Brain microvascular endothelial cell (primary cell): Measurements from ENCODE around the gene TMEM219.
A peak's percentile ranks its signal among the peaks of the same experiment; 100 is the strongest.

Experiments used
- DNase-seq: peaks from one replicate; pipeline ENCODE4 v3.0.0-alpha.2; 2020
- H3K27ac ChIP-seq: fragments of 250-450 bp; sonication (Bioruptor Pico); 2 replicates; pipeline ENCODE4 v1.5.1; 2020; ENCODE audit warnings: mild to moderate bottlenecking, moderate library complexity
- H3K27me3 ChIP-seq: fragments of 250-450 bp; sonication (Bioruptor Pico); replicated peaks from 2 replicates; pipeline ENCODE4 v1.5.1; 2020; ENCODE audit warnings: mild to moderate bottlenecking
- H3K36me3 ChIP-seq: fragments of 250-450 bp; sonication (Bioruptor Pico); replicated peaks from 2 replicates; pipeline ENCODE4 v1.5.1; 2020; ENCODE audit warnings: mild to moderate bottlenecking
- H3K4me3 ChIP-seq: 2 replicates; pipeline ENCODE4 v1.5.1; 2011; ENCODE audit warnings: low read depth, mild to moderate bottlenecking, control low read depth, low read length, moderate library complexity
- in situ Hi-C: cut with HindIII; loops from 2 replicates; pipeline ENCODE4 v1.10.0; 2017; ENCODE audit warnings: low sequenced_read_pairs, low pct_ligation_motif_present
- TF ChIP-seq, protein P1 (sequence below): IDR thresholded peaks from 2 replicates; pipeline ENCODE4 v1.5.1; 2011; ENCODE audit warnings: low read depth, mild to moderate bottlenecking, moderate library complexity, low read length, control low read depth, inconsistent platforms; ENCODE audit errors: missing control alignments

The TMEM219 gene

DNA sequence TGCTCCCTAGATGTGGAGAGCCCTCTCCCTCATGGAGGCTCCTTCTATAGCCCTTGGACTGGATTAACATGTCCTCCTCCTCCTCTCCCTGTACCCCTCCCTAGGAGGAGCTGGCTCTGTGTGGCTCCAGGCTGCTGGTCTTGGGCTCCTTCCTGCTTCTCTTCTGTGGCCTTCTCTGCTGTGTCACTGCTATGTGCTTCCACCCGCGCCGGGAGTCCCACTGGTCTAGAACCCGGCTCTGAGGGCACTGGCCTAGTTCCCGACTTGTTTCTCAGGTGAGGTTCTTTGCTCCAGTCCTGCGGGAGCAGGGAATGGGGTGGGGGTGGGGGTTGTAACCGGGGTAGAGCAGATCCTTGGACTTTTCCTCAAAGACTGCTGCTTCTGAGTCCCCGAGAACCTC lies 9.4 kb downstream of the TMEM219 start:
- no peak overlapping the region for H3K4me3 ChIP-seq
- TF ChIP-seq, protein P1, sequence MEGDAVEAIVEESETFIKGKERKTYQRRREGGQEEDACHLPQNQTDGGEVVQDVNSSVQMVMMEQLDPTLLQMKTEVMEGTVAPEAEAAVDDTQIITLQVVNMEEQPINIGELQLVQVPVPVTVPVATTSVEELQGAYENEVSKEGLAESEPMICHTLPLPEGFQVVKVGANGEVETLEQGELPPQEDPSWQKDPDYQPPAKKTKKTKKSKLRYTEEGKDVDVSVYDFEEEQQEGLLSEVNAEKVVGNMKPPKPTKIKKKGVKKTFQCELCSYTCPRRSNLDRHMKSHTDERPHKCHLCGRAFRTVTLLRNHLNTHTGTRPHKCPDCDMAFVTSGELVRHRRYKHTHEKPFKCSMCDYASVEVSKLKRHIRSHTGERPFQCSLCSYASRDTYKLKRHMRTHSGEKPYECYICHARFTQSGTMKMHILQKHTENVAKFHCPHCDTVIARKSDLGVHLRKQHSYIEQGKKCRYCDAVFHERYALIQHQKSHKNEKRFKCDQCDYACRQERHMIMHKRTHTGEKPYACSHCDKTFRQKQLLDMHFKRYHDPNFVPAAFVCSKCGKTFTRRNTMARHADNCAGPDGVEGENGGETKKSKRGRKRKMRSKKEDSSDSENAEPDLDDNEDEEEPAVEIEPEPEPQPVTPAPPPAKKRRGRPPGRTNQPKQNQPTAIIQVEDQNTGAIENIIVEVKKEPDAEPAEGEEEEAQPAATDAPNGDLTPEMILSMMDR: no peak
- H3K36me3 ChIP-seq: peaks cover 23% of the 10 kb centered on the region
- no peak overlapping the region for H3K27ac ChIP-seq
- no peaks in the 10 kb centered on the region for H3K27me3 ChIP-seq
- no peak for DNase-seq
- in situ Hi-C loops: no loop called here

DNA sequence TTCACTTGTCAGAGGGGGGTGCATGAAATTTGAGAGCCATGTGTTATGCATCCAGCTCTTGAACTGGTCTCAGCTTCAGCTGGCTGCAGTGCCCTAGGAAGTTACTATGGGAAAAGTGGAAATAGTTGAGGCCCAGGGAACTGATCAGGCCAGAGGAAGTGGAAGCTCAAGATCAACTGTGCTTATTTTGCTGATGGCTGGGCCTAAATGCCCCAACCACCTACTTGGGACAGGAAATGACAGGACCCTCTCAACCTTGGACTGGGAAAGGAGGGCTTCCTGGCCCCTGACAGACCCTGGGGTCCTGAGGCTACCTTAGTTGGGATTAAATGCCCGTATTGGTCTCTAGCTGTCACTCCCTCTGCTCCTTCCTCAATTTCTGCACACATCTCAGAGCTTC lies 10.6 kb downstream of the TMEM219 start:
- TF ChIP-seq, protein P1: no peak
- Histone ChIP-seq H3K36me3 (peaks cover 23% of the 10 kb centered on the region), H3K27ac (no peak overlapping the region), H3K27me3 (no peaks in the 10 kb centered on the region), H3K4me3 (no peak overlapping the region)
- DNase-seq: no peak
- in situ Hi-C loops: no loop called here

DNA sequence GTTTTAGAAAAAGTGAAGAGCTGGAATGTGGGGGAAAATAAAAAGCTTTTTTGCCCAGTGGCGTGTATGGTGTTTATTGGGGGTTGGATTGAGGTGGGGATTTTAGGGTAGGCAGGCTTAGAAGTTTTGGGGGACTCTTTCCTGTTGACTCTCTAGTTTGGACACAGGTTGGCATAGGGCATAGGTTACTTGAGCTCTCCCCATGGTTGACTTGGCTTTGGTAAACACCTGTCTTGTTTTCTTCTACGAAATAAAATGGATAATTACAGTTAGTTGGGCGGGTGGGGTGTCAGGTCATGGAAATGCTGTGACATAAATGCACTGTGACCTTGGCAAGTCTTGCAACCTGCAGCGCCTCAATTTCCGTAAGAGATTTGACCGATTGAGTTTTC lies 11.1 kb downstream of the TMEM219 start:
- H3K4me3 ChIP-seq: no peak overlapping the region
- TF ChIP-seq, protein P1: no peak
- peaks cover 22% of the 10 kb centered on the region for H3K36me3 ChIP-seq

DNA sequence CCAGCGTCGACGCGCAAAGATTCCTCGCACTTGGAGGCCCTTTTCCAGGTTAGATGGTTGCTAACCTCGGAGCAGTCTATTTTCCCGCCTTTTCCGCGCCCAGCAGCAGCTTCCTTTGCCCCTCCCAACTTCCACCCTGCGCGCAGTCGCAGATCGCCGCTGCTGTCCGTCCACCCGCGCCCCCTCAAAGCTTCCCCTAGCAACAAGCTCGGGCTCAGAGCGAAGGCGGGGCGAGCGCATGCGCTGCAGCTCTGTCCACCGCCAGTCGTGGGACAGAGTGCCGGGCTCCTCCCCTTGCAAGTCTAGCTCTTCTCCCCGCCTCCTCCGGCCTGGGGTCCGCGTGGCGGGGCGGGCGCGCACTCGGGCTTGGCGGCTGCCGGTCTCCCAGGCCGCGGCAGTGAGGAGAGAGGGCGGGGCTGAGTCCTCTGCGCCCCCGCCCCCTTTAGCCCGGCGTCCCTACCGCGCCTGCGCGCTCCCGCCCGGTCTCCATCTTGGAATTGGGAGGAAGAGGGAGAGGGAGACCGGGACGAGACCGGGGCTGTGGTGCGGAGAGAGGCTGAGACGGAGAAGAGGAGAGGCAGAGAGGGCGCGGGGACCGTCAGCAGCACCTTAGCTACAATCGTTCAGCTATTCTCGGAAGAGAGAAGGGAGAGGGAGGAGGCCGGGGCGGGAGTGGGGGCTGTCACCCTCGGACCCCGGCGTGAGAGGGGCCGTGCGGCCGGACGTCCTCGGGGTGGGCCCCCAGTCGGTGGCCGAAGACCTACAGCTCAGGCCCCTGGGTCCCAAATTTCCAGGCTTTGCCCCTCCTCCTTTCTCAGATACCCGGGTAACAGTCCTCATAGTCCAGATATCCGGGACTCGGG lies 11.7 kb downstream of the TMEM219 start, which contains the start of gene TAOK2:
TAOK2 (plus strand) TSS at position 485 of the 863 bp plus-strand sequence. CDS start 3,905 bp downstream, outside the sequence.
- DNase-seq: peak; percentile 98
- in situ Hi-C loops: no loop called here
- peaks cover 21% of the 10 kb centered on the region for H3K36me3 ChIP-seq
- no peaks in the 10 kb centered on the region for H3K27me3 ChIP-seq
- H3K4me3 ChIP-seq: peak within 1 kb of the TSS; percentile 92
- H3K27ac ChIP-seq: peak within 1 kb of the TSS; percentile 41
- TF ChIP-seq, protein P1: no peak

More for the DNA sequence above, 11.1 kb downstream of the TMEM219 start:
- Histone ChIP-seq H3K27ac (no peak overlapping the region), H3K27me3 (no peaks in the 10 kb centered on the region)
- no peak for DNase-seq
- in situ Hi-C loops: no loop called here

DNA sequence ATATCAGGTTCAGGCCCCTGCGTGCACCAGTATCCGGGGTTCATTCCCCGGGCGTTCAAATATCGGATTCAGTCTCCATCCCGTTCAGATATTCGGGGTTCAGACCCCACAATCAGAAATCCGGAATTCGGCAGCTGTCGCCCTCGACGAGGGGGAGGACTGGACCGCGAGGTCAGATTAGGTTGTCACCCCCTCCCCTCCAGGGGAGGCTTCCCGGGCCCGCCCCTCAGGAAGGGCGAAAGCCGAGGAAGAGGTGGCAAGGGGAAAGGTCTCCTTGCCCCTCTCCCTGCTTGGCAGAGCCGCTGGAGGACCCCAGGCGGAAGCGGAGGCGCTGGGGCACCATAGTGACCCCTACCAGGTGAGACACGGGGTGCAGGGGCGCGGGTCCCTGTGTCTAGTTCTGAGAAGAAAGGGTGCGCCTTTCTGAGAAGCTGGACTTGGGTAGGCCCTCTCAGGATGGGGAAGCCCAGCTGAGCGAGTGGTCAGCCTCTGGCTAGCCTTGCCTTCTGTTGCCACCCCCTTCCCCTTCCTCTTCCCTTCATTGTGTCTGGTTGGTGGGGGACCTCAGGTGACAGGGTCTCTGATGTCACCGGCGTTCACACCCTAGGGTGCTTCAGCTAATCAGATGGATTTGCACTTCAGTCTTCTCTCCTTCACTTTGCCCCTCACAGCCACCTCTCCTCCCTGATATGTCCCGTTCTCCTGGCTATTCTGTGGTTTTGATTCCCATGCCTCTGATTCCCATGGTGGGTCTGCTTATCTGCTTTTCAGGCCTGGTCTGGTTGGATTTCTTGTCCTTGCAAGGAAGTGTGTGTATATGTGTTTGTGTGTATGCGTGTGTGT lies 12.6 kb downstream of the TMEM219 start:
- H3K27me3 ChIP-seq: no peaks in the 10 kb centered on the region
- peaks cover 26% of the 10 kb centered on the region for H3K36me3 ChIP-seq
- in situ Hi-C loops: no loop called here
- TF ChIP-seq, protein P1: no peak
- no peak for DNase-seq
- peak overlapping the region; percentile 92 for H3K4me3 ChIP-seq
- H3K27ac ChIP-seq: peak overlapping the region; percentile 41
